Heart left ventricle (tissue), 16 donors: ENCODE results near the gene TUT4. TPM values are rescaled to one million over a fixed set of nuclear protein-coding genes. Genes with fewer than 3 reads are reported as not detected.
A peak's percentile ranks its signal among the peaks of the same experiment; 100 is the strongest.

Source experiments
- ATAC-seq, 4 donors: fragments of 200-7000 bp; cut with Tn5 transposase; one replicate each; pipeline ENCODE4 v1.9.1; 2020 to 2022; ENCODE audit warnings: moderate library complexity in 4 of 4, mild to moderate bottlenecking in 3 of 4, moderate number of reproducible peaks in 1 of 4
- DNase-seq, 5 donors: peaks; one replicate each; pipeline ENCODE4 v3.0.0-alpha.2; 2020
- H3K27ac ChIP-seq, 12 donors: fragments of 200-600 bp; sonication (generic) in 4 of 12; one replicate each; pipeline versions ENCODE4 v1.5.0 to v1.8.0; 2016 to 2022; ENCODE audit warnings: mild to moderate bottlenecking in 2 of 12
- H3K27me3 ChIP-seq, 9 donors: fragments of 200-600 bp; sonication (generic) in 2 of 9; one replicate each; pipeline versions ENCODE4 v1.5.1 to v1.8.0; 2016 to 2022; ENCODE audit warnings: mild to moderate bottlenecking in 3 of 9
- H3K36me3 ChIP-seq, 9 donors: fragments of 200-600 bp; sonication (generic) in 2 of 9; one replicate each; pipeline versions ENCODE4 v1.5.0 to v1.8.0; 2018 to 2022; ENCODE audit warnings: mild to moderate bottlenecking in 2 of 9
- H3K4me1 ChIP-seq, 12 donors: fragments of 200-600 bp; sonication (generic) in 4 of 12; one replicate each; pipeline versions ENCODE4 v1.5.0 to v1.8.0; 2016 to 2022; ENCODE audit warnings: mild to moderate bottlenecking in 3 of 12
- H3K4me3 ChIP-seq, 12 donors: fragments of 200-600 bp; sonication (generic) in 4 of 12; one replicate each; pipeline versions ENCODE4 v1.5.0 to v1.8.0; 2017 to 2022; ENCODE audit warnings: mild to moderate bottlenecking in 9 of 12, moderate library complexity in 4 of 12
- H3K9me3 ChIP-seq, 12 donors: fragments of 200-600 bp; sonication (generic) in 4 of 12; one replicate each; pipeline versions ENCODE4 v1.5.0 to v1.8.0; 2016 to 2022; ENCODE audit warnings: mild to moderate bottlenecking in 1 of 12
- POLR2A ChIP-seq, 2 donors: fragments of 450-650 bp; IDR thresholded peaks; one replicate each; pipeline ENCODE4 v1.6.1; 2017; ENCODE audit warnings: antibody characterized with exemption in 2 of 2, mild to moderate bottlenecking in 2 of 2, moderate library complexity in 2 of 2
- WGBS, 4 donors: extraction: QIAGEN DNeasy Blood & Tissue Kit in 2 of 4; methylation state at CpG; one replicate each; pipeline versions ENCODE4 v1.1.5 to v1.1.7; 2013 to 2018; 5-methylcytosine and 5-hydroxymethylcytosine counted together
- intact Hi-C, 10 donors: fragments of 100-400 bp; cut with DNase I; formaldehyde crosslinking; loops; one replicate each; pipeline versions ENCODE4 v1.11.1 to v1.14.2; 2022
- polyA plus RNA-seq, 2 donors: library from polyadenylated mRNA; stranded (reverse); fragments of 200-250 nt; gene quantifications; one replicate each; pipeline ENCODE4 v1.2.3, GENCODE V29; 2013
- total RNA-seq, 9 donors: library from RNA; depleted of rRNA in 2 of 9; stranded (reverse); fragments of >200 nt in 2 of 9; fragmentation: NEBNext Ultra II Directional in 3 of 9; extraction: Animal tissue kit (Norgen Biotek cat#: 25700) in 3 of 9; gene quantifications; one replicate each; pipeline versions ENCODE4 v1.1.0 to v1.2.4, GENCODE V29; 2016 to 2023
- TF ChIP-seq, protein P1 (sequence below), 12 donors: fragments of 200-600 bp; sonication (generic) in 4 of 12; IDR thresholded peaks; one replicate each; pipeline versions ENCODE4 v1.5.0 to v1.8.0; 2018 to 2022; ENCODE audit warnings: antibody characterized with exemption in 12 of 12, mild to moderate bottlenecking in 5 of 12
- donor health status: ischemic (EF 13 %, LVEDD 7.1; RV severe dilation, severe dysfunction).
- donor health status: healthy with polysubstance abuse.
- donor health status: DM: no; HTN: yes; CAD: no.
- donor health status: DM: no; HTN: no; CAD: no.
- donor health status: ischemic (EF 25% LVEDD 6.9; RV normal size, moderate dysfunction).
- donor health status: ischemic (EF 25% LVEDD 5.7; RV mildly dilated, moderate dysfunction).
- donor health status: healthy.
- donor health status: DM: yes; HTN: yes; CAD: no.
- donor health status: ischemic (EF 35%, LVEDD 5.7; RV mildly dilated, moderate dysfunction).
- donor health status: nonischemic (EF 11% LVEDD 7.7; RV severe dilation, severe dysfunction).
- donor health status: DM: yes; HTN: yes; CAD: no.
- donor health status: PGD.
- donor health status: ischemic (EF 29% LVEDD 5.4; RV normal size, mild dysfunction).
- donor health status: nonischemic (EF 23%, LVEDD 6.1; RV moderate dilation, normal function).

Gene TUT4
- total and polyA plus RNA-seq, 11 donors: 14.8 to 43.8 (median 30.4) TPM

- Histone ChIP-seq H3K27ac (no peak overlapping the region), H3K9me3 (no peaks in the 10 kb centered on the region), H3K27me3 (no peaks in the 10 kb centered on the region), H3K4me1 (peaks cover 0 to 25% (median 9%) of the 10 kb centered on the region in 12 donors), H3K36me3 (no peaks in the 10 kb centered on the region), H3K4me3 (no peak overlapping the region)
- DNase-seq (no peak), ATAC-seq (no peak)
- intact Hi-C loops: no loop called here
- WGBS, 4 donors: 67 to 78% (median 70%) methylated on average over 2 of the region's 2 CpGs
- TF ChIP-seq, protein P1, sequence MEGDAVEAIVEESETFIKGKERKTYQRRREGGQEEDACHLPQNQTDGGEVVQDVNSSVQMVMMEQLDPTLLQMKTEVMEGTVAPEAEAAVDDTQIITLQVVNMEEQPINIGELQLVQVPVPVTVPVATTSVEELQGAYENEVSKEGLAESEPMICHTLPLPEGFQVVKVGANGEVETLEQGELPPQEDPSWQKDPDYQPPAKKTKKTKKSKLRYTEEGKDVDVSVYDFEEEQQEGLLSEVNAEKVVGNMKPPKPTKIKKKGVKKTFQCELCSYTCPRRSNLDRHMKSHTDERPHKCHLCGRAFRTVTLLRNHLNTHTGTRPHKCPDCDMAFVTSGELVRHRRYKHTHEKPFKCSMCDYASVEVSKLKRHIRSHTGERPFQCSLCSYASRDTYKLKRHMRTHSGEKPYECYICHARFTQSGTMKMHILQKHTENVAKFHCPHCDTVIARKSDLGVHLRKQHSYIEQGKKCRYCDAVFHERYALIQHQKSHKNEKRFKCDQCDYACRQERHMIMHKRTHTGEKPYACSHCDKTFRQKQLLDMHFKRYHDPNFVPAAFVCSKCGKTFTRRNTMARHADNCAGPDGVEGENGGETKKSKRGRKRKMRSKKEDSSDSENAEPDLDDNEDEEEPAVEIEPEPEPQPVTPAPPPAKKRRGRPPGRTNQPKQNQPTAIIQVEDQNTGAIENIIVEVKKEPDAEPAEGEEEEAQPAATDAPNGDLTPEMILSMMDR (IDR thresholded peaks at IDR 0.05): no peak
- TF ChIP-seq POLR2A (IDR thresholded peaks at IDR 0.05): no peak
Measured at GRCh38 chr1:52597912-52598311, 45.0 kb upstream of the TUT4 start.

- Histone ChIP-seq H3K4me3 (no peak overlapping the region), H3K36me3 (no peaks in the 10 kb centered on the region), H3K9me3 (no peaks in the 10 kb centered on the region), H3K4me1 (peaks cover 0 to 10% (median 0%) of the 10 kb centered on the region in 12 donors), H3K27me3 (no peaks in the 10 kb centered on the region), H3K27ac (no peak overlapping the region)
- ATAC-seq: peak in 1 of 4 donors; percentile 49
- TF ChIP-seq POLR2A (IDR thresholded peaks at IDR 0.05): no peak
- no peak for DNase-seq
- intact Hi-C loops: no loop called here
- 49 to 54% (median 52%) methylated on average over 3 of the region's 3 CpGs for WGBS, 4 donors
Measured at GRCh38 chr1:52595061-52595460, 42.2 kb upstream of the TUT4 start.

GRCh38 chr1:52593495-52593894, 40.6 kb upstream of the TUT4 start:
- DNase-seq (no peak), ATAC-seq (no peak)
- WGBS, 4 donors: 92 to 100% (median 94%) methylated on average over 1 of the region's 1 CpG
- Histone ChIP-seq H3K27me3 (no peaks in the 10 kb centered on the region), H3K4me3 (no peak overlapping the region), H3K9me3 (no peaks in the 10 kb centered on the region), H3K36me3 (no peaks in the 10 kb centered on the region), H3K4me1 (peaks cover 0 to 10% (median 0%) of the 10 kb centered on the region in 12 donors), H3K27ac (no peak overlapping the region)
- TF ChIP-seq, protein P1 (IDR thresholded peaks at IDR 0.05): no peak
- no peak for TF ChIP-seq POLR2A (IDR thresholded peaks at IDR 0.05)
- intact Hi-C loops: no loop called here

- Histone ChIP-seq H3K4me3 (no peak overlapping the region), H3K9me3 (no peaks in the 10 kb centered on the region), H3K27ac (peak overlapping the region in 1 of 12 donors; percentile 1), H3K4me1 (peaks cover 0 to 10% (median 0%) of the 10 kb centered on the region in 12 donors), H3K36me3 (no peaks in the 10 kb centered on the region), H3K27me3 (no peaks in the 10 kb centered on the region)
- DNase-seq: no peak
- no peak for TF ChIP-seq POLR2A (IDR thresholded peaks at IDR 0.05)
- TF ChIP-seq, protein P1 (IDR thresholded peaks at IDR 0.05): no peak
- peak in 1 of 4 donors; percentile 39 for ATAC-seq
- 59 to 65% (median 61%) methylated on average over 5 of the region's 5 CpGs for WGBS, 4 donors
- intact Hi-C loops: no loop called here
Measured at GRCh38 chr1:52592637-52593323, 39.9 kb upstream of the TUT4 start.

- intact Hi-C loops: no loop called here
- WGBS, 4 donors: 58 to 66% (median 61%) methylated on average over 6 of the region's 6 CpGs
- Histone ChIP-seq H3K36me3 (no peaks in the 10 kb centered on the region), H3K4me3 (no peak overlapping the region), H3K4me1 (peaks cover 0 to 9% (median 0%) of the 10 kb centered on the region in 12 donors), H3K9me3 (no peaks in the 10 kb centered on the region), H3K27ac (no peak overlapping the region), H3K27me3 (no peaks in the 10 kb centered on the region)
- TF ChIP-seq POLR2A (IDR thresholded peaks at IDR 0.05): no peak
- TF ChIP-seq, protein P1 (IDR thresholded peaks at IDR 0.05): no peak
- no peak for DNase-seq
- ATAC-seq: no peak
Measured at GRCh38 chr1:52590266-52590665, 37.4 kb upstream of the TUT4 start.
